ENCODE measurements around the gene UFD1. TPM values are rescaled to one million over a fixed set of nuclear protein-coding genes. Genes with fewer than 3 reads are reported as not detected.

The UFD1 gene
- total and polyA plus RNA-seq, 4 donors, result 23.1 to 111 (median 70.0) TPM

DNA sequence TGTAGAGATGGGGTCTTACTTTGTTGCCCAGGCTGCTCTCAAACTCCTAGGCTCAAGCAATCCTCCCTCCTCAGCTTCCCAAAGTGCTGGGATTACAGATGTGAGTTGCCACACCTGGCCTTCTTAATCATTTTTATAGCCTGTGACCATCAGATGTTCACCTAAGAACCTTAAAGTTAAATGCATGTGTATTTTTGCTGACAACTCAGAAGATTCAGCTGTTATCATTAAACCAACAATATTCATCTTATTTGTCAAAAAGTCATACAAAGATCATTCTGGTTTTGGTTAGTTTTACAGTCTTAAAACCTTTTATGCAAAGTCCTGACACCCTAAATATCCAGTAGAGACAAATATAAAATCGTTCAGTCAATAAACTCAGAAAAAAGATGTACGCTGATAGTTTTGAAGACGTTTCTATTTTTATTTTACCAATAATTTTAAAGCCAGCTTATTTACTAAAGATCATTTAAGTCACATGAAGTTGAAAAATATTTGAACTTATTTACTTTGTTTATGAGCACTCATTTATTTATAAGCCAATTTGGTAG, 23.0 kb upstream of the UFD1 start:
- no peak for DNase-seq
- peaks cover 0 to 3% (median 0%) of the 10 kb centered on the region in 5 donors for H3K4me1 ChIP-seq (ENCODE audit: control insufficient read depth in 5 of 5, insufficient read depth in 5 of 5, low read length in 5 of 5)
- no peak overlapping the region for H3K27ac ChIP-seq (ENCODE audit: low read depth in 1 of 2, low read length in 1 of 2)
- no peak overlapping the region for H3K4me3 ChIP-seq
- WGBS, 2 donors, result 93% methylated on average over 3 of the region's 3 CpGs
- TF ChIP-seq, protein P1, sequence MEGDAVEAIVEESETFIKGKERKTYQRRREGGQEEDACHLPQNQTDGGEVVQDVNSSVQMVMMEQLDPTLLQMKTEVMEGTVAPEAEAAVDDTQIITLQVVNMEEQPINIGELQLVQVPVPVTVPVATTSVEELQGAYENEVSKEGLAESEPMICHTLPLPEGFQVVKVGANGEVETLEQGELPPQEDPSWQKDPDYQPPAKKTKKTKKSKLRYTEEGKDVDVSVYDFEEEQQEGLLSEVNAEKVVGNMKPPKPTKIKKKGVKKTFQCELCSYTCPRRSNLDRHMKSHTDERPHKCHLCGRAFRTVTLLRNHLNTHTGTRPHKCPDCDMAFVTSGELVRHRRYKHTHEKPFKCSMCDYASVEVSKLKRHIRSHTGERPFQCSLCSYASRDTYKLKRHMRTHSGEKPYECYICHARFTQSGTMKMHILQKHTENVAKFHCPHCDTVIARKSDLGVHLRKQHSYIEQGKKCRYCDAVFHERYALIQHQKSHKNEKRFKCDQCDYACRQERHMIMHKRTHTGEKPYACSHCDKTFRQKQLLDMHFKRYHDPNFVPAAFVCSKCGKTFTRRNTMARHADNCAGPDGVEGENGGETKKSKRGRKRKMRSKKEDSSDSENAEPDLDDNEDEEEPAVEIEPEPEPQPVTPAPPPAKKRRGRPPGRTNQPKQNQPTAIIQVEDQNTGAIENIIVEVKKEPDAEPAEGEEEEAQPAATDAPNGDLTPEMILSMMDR (IDR thresholded peaks at IDR 0.05; ENCODE audit: control extremely low read depth, extremely low read depth), result no peak
- H3K27me3 ChIP-seq (ENCODE audit: control insufficient read depth in 3 of 3, insufficient read depth in 3 of 3, low read length in 2 of 3), result no peaks in the 10 kb centered on the region
- ATAC-seq (ENCODE audit: insufficient read depth, low FRiP score), result no peak
- no peaks in the 10 kb centered on the region for H3K9me3 ChIP-seq (ENCODE audit: control insufficient read depth in 4 of 4, insufficient read depth in 3 of 4, low read length in 3 of 4)
- H3K36me3 ChIP-seq (ENCODE audit: control insufficient read depth in 4 of 4, insufficient read depth in 4 of 4, low read length in 4 of 4), result no peaks in the 10 kb centered on the region
- H3K9ac ChIP-seq (ENCODE audit: insufficient read depth in 1 of 2, low read length in 2 of 2), result no peak overlapping the region

DNA sequence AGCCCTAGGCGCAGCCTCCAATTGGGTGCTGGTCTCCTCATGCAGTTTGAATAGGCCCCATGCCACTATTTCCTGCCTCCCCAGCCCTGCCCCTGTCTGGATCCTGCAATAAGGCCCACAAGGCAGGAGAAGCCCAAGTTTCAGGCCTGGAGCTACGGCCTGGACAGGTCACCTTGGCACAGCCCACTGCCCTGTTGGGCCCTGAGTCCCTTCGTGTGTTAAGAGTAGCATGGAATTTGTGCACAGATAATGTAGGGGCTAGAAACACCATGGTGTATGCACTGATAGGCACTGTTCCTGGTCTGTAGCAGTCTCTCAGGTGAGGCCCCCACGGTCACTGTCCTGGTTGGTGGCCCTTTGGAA, 20.9 kb upstream of the UFD1 start:
- H3K4me3 ChIP-seq, result no peak overlapping the region
- ATAC-seq (ENCODE audit: insufficient read depth, low FRiP score) (no peak), DNase-seq (no peak)
- H3K27ac ChIP-seq (ENCODE audit: low read depth in 1 of 2, low read length in 1 of 2), result no peak overlapping the region
- peaks cover 0 to 3% (median 0%) of the 10 kb centered on the region in 5 donors for H3K4me1 ChIP-seq (ENCODE audit: control insufficient read depth in 5 of 5, insufficient read depth in 5 of 5, low read length in 5 of 5)
- H3K27me3 ChIP-seq (ENCODE audit: control insufficient read depth in 3 of 3, insufficient read depth in 3 of 3, low read length in 2 of 3), result no peaks in the 10 kb centered on the region
- TF ChIP-seq, protein P1 (IDR thresholded peaks at IDR 0.05; ENCODE audit: control extremely low read depth, extremely low read depth), result no peak
- H3K36me3 ChIP-seq (ENCODE audit: control insufficient read depth in 4 of 4, insufficient read depth in 4 of 4, low read length in 4 of 4), result no peaks in the 10 kb centered on the region
- H3K9ac ChIP-seq (ENCODE audit: insufficient read depth in 1 of 2, low read length in 2 of 2), result no peak overlapping the region
- 97% methylated on average over 4 of the region's 4 CpGs for WGBS, 2 donors
- H3K9me3 ChIP-seq (ENCODE audit: control insufficient read depth in 4 of 4, insufficient read depth in 3 of 4, low read length in 3 of 4), result no peaks in the 10 kb centered on the region

DNA sequence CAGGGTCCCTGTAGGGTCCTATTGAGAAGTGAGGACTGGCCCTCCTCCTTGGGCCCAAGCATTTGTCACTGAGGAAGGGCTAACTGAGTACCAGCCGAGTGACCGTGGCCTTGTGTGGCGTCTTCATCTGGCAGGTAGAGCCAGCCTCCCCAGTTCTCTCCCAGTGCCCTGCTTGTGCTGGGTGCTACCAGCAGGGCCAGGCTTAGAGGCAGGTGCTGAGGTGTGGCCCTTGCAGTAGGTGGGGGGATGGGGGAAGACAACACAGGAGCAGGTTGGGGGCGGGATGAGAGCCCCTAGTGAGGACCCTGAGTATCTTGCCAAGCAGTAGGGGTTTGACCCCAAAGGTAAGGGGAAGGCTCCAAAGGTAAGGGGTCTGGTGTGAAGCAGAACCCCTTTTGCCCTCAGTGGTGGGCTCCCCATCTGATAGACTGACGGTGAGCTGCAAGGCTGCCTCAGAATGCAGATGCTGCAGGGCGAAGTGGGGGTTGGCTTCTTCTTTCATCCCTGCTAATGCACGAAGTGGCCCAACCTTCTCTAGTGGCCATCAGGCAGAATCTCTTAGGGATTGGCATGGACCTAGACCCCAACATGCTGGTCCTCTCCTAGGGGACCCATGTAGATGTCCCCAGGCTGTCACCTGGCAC, 20.4 kb upstream of the UFD1 start:
- TF ChIP-seq, protein P1 (IDR thresholded peaks at IDR 0.05; ENCODE audit: control extremely low read depth, extremely low read depth), result no peak
- Histone ChIP-seq H3K9me3 (ENCODE audit: control insufficient read depth in 4 of 4, insufficient read depth in 3 of 4, low read length in 3 of 4) (no peaks in the 10 kb centered on the region), H3K36me3 (ENCODE audit: control insufficient read depth in 4 of 4, insufficient read depth in 4 of 4, low read length in 4 of 4) (no peaks in the 10 kb centered on the region), H3K4me1 (ENCODE audit: control insufficient read depth in 5 of 5, insufficient read depth in 5 of 5, low read length in 5 of 5) (peaks cover 0 to 3% (median 0%) of the 10 kb centered on the region in 5 donors), H3K4me3 (no peak overlapping the region), H3K27ac (ENCODE audit: low read depth in 1 of 2, low read length in 1 of 2) (no peak overlapping the region), H3K9ac (ENCODE audit: insufficient read depth in 1 of 2, low read length in 2 of 2) (no peak overlapping the region), H3K27me3 (ENCODE audit: control insufficient read depth in 3 of 3, insufficient read depth in 3 of 3, low read length in 2 of 3) (no peaks in the 10 kb centered on the region)
- whole genome bisulfite sequencing, 2 donors, result 87 to 96% methylated on average over 7 of the region's 7 CpGs
- ATAC-seq (ENCODE audit: insufficient read depth, low FRiP score) (no peak), DNase-seq (no peak)

GRCh38 chr22:19498866-19499190, 19.8 kb upstream of the UFD1 start:
- Histone ChIP-seq H3K27ac (ENCODE audit: low read depth in 1 of 2, low read length in 1 of 2) (no peak overlapping the region), H3K36me3 (ENCODE audit: control insufficient read depth in 4 of 4, insufficient read depth in 4 of 4, low read length in 4 of 4) (no peaks in the 10 kb centered on the region), H3K27me3 (ENCODE audit: control insufficient read depth in 3 of 3, insufficient read depth in 3 of 3, low read length in 2 of 3) (no peaks in the 10 kb centered on the region), H3K4me1 (ENCODE audit: control insufficient read depth in 5 of 5, insufficient read depth in 5 of 5, low read length in 5 of 5) (peaks cover 0 to 3% (median 0%) of the 10 kb centered on the region in 5 donors), H3K4me3 (no peak overlapping the region), H3K9me3 (ENCODE audit: control insufficient read depth in 4 of 4, insufficient read depth in 3 of 4, low read length in 3 of 4) (no peaks in the 10 kb centered on the region), H3K9ac (ENCODE audit: insufficient read depth in 1 of 2, low read length in 2 of 2) (no peak overlapping the region)
- ATAC-seq (ENCODE audit: insufficient read depth, low FRiP score) (no peak), DNase-seq (no peak)
- TF ChIP-seq, protein P1 (IDR thresholded peaks at IDR 0.05; ENCODE audit: control extremely low read depth, extremely low read depth), result no peak
- 98% methylated on average over 3 of the region's 3 CpGs for WGBS, 2 donors
